K562 (cell line): ENCODE data around the gene CHCHD6. TPM values are rescaled to one million over a fixed set of nuclear protein-coding genes. Genes with fewer than 3 reads are reported as not detected.

Source experiments
- ATAC-seq: fragments of 200-7000 bp; cut with Tn5 transposase; 3 replicates; pipeline ENCODE4 v1.9.1; 2020; ENCODE audit warnings: moderate library complexity
- BruUV-seq: library from RNA; stranded (reverse); fragments of 400-500 nt; replicated peaks from 2 replicates; lab custom pipeline; 2021; lab: Mats Ljungman, UMichigan
- CTCF ChIA-PET: fragments of 300-600 bp; formaldehyde crosslinking; extraction: SDS; loops from one replicate; lab custom pipeline; 2021; ENCODE audit warnings: low intra/inter-chr PET ratio; lab: Yijun Ruan, JAX
- POLR2A ChIA-PET: fragments of 300-600, 350-650 bp; sonication (Branson Sonifier 250); formaldehyde crosslinking; extraction: SDS; loops from one replicate; lab custom pipeline; 2021; ENCODE audit warnings: antibody characterized with exemption, inconsistent platforms; lab: Yijun Ruan, JAX
- DNase-seq, 4 experiments: peaks; one replicate each; pipeline versions ENCODE4 v3.0.0 to v3.0.0-alpha.2; 2011 to 2018; ENCODE audit warnings: low spot score in 3 of 4, mixed read lengths in 3 of 4; ENCODE audit errors: extremely low read depth in 1 of 4
- FAIRE-seq: peaks from 2 replicates; lab custom pipeline; 2011; peaks lifted over from hg19 to GRCh38; lab: Jason Lieb, UNC
- H2AFZ ChIP-seq: 2 replicates; pipeline ENCODE4 v1.6.0; 2011; ENCODE audit warnings: low read depth, low read length, control low read depth, inconsistent platforms
- H3K27ac ChIP-seq: fragments of 200-600 bp; 3 replicates; pipeline ENCODE4 v1.8.0; 2011; ENCODE audit warnings: low read depth, mild to moderate bottlenecking, control low read depth, inconsistent platforms, low read length, moderate library complexity, mixed read lengths; ENCODE audit errors: extremely low read depth
- H3K27me3 ChIP-seq, 2 experiments: fragments of 300-600 bp in 1 of 2; 2 replicates in 1 of 2; 3 replicates in 1 of 2; pipeline versions ENCODE4 v1.6.0 to v1.8.0; 2011; ENCODE audit warnings: inconsistent platforms in 2 of 2, low read length in 2 of 2, mild to moderate bottlenecking in 1 of 2, mixed read lengths in 1 of 2, moderate library complexity in 1 of 2; ENCODE audit not compliant: control insufficient read depth in 2 of 2, insufficient read depth in 2 of 2
- H3K36me3 ChIP-seq: fragments of 300-600 bp; 3 replicates; pipeline ENCODE4 v1.8.0; 2011; ENCODE audit warnings: mild to moderate bottlenecking, low read length, inconsistent platforms; ENCODE audit not compliant: control insufficient read depth, insufficient read depth
- H3K4me1 ChIP-seq, 2 experiments: fragments of 200-600 bp in 1 of 2; replicated peaks in 1 of 2; 2 replicates in 1 of 2; 3 replicates in 1 of 2; pipeline versions ENCODE4 v1.5.1 to v1.8.0; 2011; ENCODE audit warnings: inconsistent platforms in 2 of 2, low read length in 2 of 2, mild to moderate bottlenecking in 1 of 2, mixed read lengths in 1 of 2, moderate library complexity in 1 of 2; ENCODE audit not compliant: control insufficient read depth in 2 of 2, insufficient read depth in 2 of 2
- H3K4me2 ChIP-seq: 2 replicates; pipeline ENCODE4 v1.6.1; 2011; ENCODE audit warnings: low read length, control low read depth, inconsistent platforms, mixed read lengths; ENCODE audit not compliant: insufficient read depth
- H3K4me3 ChIP-seq: fragments of 200-600 bp; sonication (generic), shearing (Covaris generic); 2 replicates; pipeline ENCODE4 v1.5.1; 2016; ENCODE audit warnings: control low read depth, inconsistent platforms
- H3K79me2 ChIP-seq: fragments of 200-600 bp; 3 replicates; pipeline ENCODE4 v1.8.0; 2011; ENCODE audit warnings: low read length, inconsistent platforms; ENCODE audit not compliant: control insufficient read depth, insufficient read depth
- H3K9ac ChIP-seq, 2 experiments: 2 replicates each; pipeline versions ENCODE4 v1.6.0 to v1.6.1; 2011; ENCODE audit warnings: low read depth in 2 of 2, low read length in 2 of 2, control low read depth in 1 of 2, inconsistent platforms in 1 of 2, mild to moderate bottlenecking in 1 of 2, mixed read lengths in 1 of 2; ENCODE audit not compliant: insufficient read depth in 1 of 2
- H3K9me1 ChIP-seq: one replicate; pipeline ENCODE4 v1.6.0; 2011; ENCODE audit warnings: inconsistent platforms, mild to moderate bottlenecking, low read length, moderate library complexity; ENCODE audit not compliant: control insufficient read depth, insufficient read depth
- H3K9me3 ChIP-seq: replicated peaks from 2 replicates; pipeline ENCODE4 v1.5.1; 2011; ENCODE audit warnings: low read depth, low read length, inconsistent platforms; ENCODE audit not compliant: control insufficient read depth, insufficient read depth
- H4K20me1 ChIP-seq: replicated peaks from 2 replicates; pipeline ENCODE4 v1.6.1; 2011; ENCODE audit warnings: low read length, inconsistent platforms, mixed read lengths; ENCODE audit not compliant: control insufficient read depth, insufficient read depth
- ETV1 ChIP-seq: fragments of 450-650 bp; conservative IDR thresholded peaks from 2 replicates; pipeline ENCODE4 v1.6.1; 2016; ENCODE audit warnings: missing genetic modification characterization, control low read depth, low read depth, missing compliant biosample characterization
- KAT7 ChIP-seq: sonication (generic); formaldehyde crosslinking; IDR thresholded peaks from 2 replicates; pipeline ENCODE4 v1.8.0; 2022; ENCODE audit warnings: missing genetic modification reagents, mild to moderate bottlenecking, borderline replicate concordance
- KDM1A ChIP-seq, 2 experiments: fragments of 450-650 bp; IDR thresholded peaks; 2 replicates each; pipeline ENCODE4 v1.6.1; 2016; ENCODE audit warnings: mild to moderate bottlenecking in 2 of 2
- ZNF239 ChIP-seq: fragments of 250-450 bp; sonication (Bioruptor Pico); IDR thresholded peaks from 2 replicates; pipeline ENCODE4 v1.4.0; 2020; ENCODE audit warnings: mild to moderate bottlenecking
- WGBS: fragments of 100-300 bp; shearing (Covaris generic); methylation state at CpG from one replicate; pipeline ENCODE4 v1.1.6; 2016; ENCODE audit warnings: low coverage, mixed read lengths; ENCODE audit not compliant: insufficient coverage; ENCODE audit errors: missing lambda C conversion rate; 5-methylcytosine and 5-hydroxymethylcytosine counted together
- in situ Hi-C: fragments of 300-500 bp; cut with MboI; formaldehyde crosslinking; loops from 4 replicates; pipeline ENCODE4 v1.15.0; 2018; ENCODE audit warnings: inconsistent platforms, mixed read lengths
- intact Hi-C: fragments of 100-400 bp; cut with micrococcal nuclease; formaldehyde crosslinking; loops from 2 replicates; pipeline ENCODE4 v1.14.2; 2022
- polyA plus RNA-seq, 8 experiments: library from polyadenylated mRNA; depleted of rRNA in 4 of 8; stranded (reverse) in 5 of 8; unstranded in 3 of 8; fragments of >200 nt; fragmentation: Nextera tagmentation in 2 of 8; fragmentation: Illumina TruSeq in 1 of 8; extraction: Ambion mirVana in 2 of 8; extraction: Trizol in 1 of 8; gene quantifications; 2 replicates each; pipeline versions ENCODE4 v1.2.1 to v1.2.3, GENCODE V29; 2011 to 2014; ENCODE audit warnings: inconsistent platforms in 1 of 8, missing spikeins in 1 of 8
- total RNA-seq, 7 experiments: library from RNA; depleted of rRNA in 6 of 7; stranded (reverse); fragments of >200 nt in 6 of 7; fragmentation: Illumina TruSeq in 2 of 7; extraction: Trizol in 2 of 7; gene quantifications; 2 replicates each; pipeline versions ENCODE4 v1.2.1 to v1.2.3, GENCODE V29; 2011 to 2021; ENCODE audit warnings: low replicate concordance in 1 of 7

Gene CHCHD6
- total and polyA plus RNA-seq, 9 of the 15 experiments (the other 6 are each of a cell fraction or from before 2014, with no cell fraction given) = 4.6 to 18.6 (median 10.9) TPM

DNA sequence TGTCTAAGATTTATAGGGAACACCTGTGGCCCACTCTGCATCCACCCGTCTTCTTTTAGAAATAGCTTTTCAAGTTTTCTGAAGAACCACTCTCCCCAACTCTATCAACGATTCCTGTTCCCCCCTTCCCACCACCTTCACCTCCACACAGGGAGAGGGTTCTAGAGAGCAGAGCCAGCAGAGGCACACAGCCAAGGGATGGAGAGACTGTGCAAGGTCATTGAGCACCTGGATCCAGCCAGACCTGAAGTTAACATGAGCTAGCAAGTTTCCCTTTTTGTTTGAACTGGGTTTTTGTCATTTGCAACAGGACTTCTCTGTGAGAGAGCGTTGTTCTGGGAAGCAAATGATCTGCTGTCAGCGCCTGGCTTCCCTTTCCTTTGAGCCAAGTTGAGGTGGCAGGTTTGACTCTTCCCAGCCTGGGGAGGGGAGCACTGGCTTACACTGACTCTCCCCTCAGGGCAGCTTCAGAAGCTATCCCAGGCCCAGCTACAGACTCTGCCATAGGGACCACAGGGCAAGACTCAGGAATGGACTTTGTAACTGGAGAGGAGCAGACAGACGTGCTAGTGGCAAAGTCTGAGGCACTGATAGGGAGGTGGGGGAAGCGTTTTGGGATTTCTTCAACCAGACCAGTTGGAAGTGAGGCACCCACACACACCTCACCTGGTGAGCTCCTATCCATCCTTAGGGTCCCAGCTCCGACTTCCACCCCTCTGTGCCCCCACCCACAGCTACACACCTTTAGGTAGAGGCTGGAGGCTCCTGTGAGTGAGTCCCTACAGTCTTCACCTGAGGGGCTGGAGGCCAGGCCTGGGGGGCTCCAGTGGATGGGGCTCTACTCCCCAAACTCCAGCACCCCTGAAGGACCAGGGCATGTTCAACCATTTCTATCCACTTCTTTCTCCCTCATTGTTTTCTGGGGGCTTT is 259.5 kb downstream of the CHCHD6 start:
- H2AFZ ChIP-seq = no peak overlapping the region
- ChIA-PET POLR2A (interaction anchor here (0.7 to 1.1 kb wide), 2 partner anchors 19 to 36 kb away, joined by 3 to 4 read pairs; no protein-coding TSS in a partner anchor), CTCF (no interaction called here)
- H3K36me3 ChIP-seq = no peaks in the 10 kb centered on the region
- no peaks in the 10 kb centered on the region for H3K27me3 ChIP-seq
- no peak for FAIRE-seq
- no peak overlapping the region for H3K9ac ChIP-seq
- in situ Hi-C loops (no loop called here), intact Hi-C loops (no loop called here)
- ATAC-seq = no peak
- H3K79me2 ChIP-seq = no peaks in the 10 kb centered on the region; the same call in 2 of the 3 replicates
- 38% methylated on average over 5 of the region's 7 CpGs for WGBS
- H3K4me1 ChIP-seq = peaks cover 9 to 19% of the 10 kb centered on the region in 2 experiments; a peak in 4 of 5 replicates
- no peak overlapping the region for H3K27ac ChIP-seq
- no peak for DNase-seq
- TF ChIP-seq KAT7 (CRISPR knock-in tag) (no peak), ZNF239 (CRISPR knock-in tag) (no peak)
- no peak overlapping the region for H3K4me3 ChIP-seq
- H3K4me2 ChIP-seq = no peak overlapping the region
- no peaks in the 10 kb centered on the region for H3K9me1 ChIP-seq
- H3K9me3 ChIP-seq = no peaks in the 10 kb centered on the region
- no TSS peak for BruUV-seq
- H4K20me1 ChIP-seq = no peaks in the 10 kb centered on the region

DNA sequence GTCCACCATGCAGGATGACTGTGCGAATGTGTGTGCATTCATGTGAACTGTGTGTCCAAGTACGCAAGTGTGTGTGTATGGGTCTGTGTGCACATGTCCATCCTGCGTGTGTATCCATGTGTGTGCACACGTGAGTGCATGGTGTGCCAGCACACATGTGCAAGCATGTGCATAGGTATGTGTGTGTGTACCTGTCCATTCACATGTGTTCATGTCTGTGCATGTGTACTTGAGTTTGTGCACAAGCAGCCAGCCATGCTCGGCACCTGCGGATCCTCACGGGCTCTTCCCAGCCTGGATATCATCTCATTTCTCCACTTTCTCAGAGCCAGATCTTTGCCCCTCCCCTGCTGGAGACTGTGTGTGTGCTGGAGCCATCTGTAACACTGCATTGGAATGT is 260.2 kb downstream of the CHCHD6 start:
- H3K27ac ChIP-seq = no peak overlapping the region
- FAIRE-seq = no peak
- no peaks in the 10 kb centered on the region for H3K9me3 ChIP-seq
- H2AFZ ChIP-seq = no peak overlapping the region
- H3K9ac ChIP-seq = no peak overlapping the region
- ChIA-PET CTCF (no interaction called here), POLR2A (no interaction called here)
- no peak for DNase-seq
- no peaks in the 10 kb centered on the region for H3K27me3 ChIP-seq
- ATAC-seq = no peak
- intact Hi-C loops (no loop called here), in situ Hi-C loops (no loop called here)
- no peaks in the 10 kb centered on the region for H3K36me3 ChIP-seq
- H3K9me1 ChIP-seq = no peaks in the 10 kb centered on the region
- H4K20me1 ChIP-seq = no peaks in the 10 kb centered on the region
- WGBS = 73% methylated on average over 6 of the region's 7 CpGs
- no peaks in the 10 kb centered on the region; the same call in 2 of the 3 replicates for H3K79me2 ChIP-seq
- no peak overlapping the region for H3K4me3 ChIP-seq
- H3K4me2 ChIP-seq = no peak overlapping the region
- peaks cover 9 to 19% of the 10 kb centered on the region in 2 experiments; a peak in 4 of 5 replicates for H3K4me1 ChIP-seq
- TF ChIP-seq KDM1A (IDR thresholded peaks at IDR 0.05) (0 out of 4 replicates have a peak, but pooled peaks of 1 of the 2 experiments have one; percentile 21), ETV1 (tag) (no peak)
- no TSS peak for BruUV-seq
